A673 (cell line): Measurements from ENCODE around the gene SLIT2. TPM values are rescaled to one million over a fixed set of nuclear protein-coding genes. Genes with fewer than 3 reads are reported as not detected.

Experiments used
- Bru-seq: library from RNA; stranded (reverse); fragments of 400-500 nt; gene quantifications from one replicate; lab custom pipeline; 2021; lab: Mats Ljungman, UMichigan
- BruChase-seq, 2 experiments: library from RNA; stranded (reverse); fragments of 400-500 nt; gene quantifications; one replicate each; lab custom pipeline; 2021; lab: Mats Ljungman, UMichigan
- BruUV-seq: library from RNA; stranded (reverse); fragments of 400-500 nt; replicated peaks from 2 replicates; lab custom pipeline; 2021; lab: Mats Ljungman, UMichigan
- CTCF ChIA-PET: fragments of 300-600 bp; sonication (Branson Sonifier 250); formaldehyde crosslinking; loops from one replicate; lab custom pipeline; 2022; ENCODE audit warnings: antibody characterized with exemption; lab: Charles Lee
- POLR2A ChIA-PET: fragments of 300-600 bp; sonication (Branson Sonifier 250); formaldehyde crosslinking; loops from one replicate; lab custom pipeline; 2022; ENCODE audit warnings: antibody characterized with exemption; ENCODE audit not compliant: low non-redundant PET; lab: Charles Lee
- DNase-seq: peaks from one replicate; pipeline ENCODE4 v3.0.0-alpha.2; 2015; ENCODE audit warnings: low spot score
- H3K27ac ChIP-seq: fragments of 200-600 bp; sonication (generic); 2 replicates; pipeline ENCODE4 v1.5.1; 2016; ENCODE audit warnings: mixed run types, low read depth, mild to moderate bottlenecking, mixed read lengths, antibody characterized with exemption, low read length; ENCODE audit not compliant: poor library complexity, severe bottlenecking
- H3K27me3 ChIP-seq: fragments of 200-600 bp; sonication (generic); replicated peaks from 2 replicates; pipeline ENCODE4 v1.6.1; 2017; ENCODE audit warnings: mixed run types, low read depth, mild to moderate bottlenecking, mixed read lengths, antibody characterized with exemption, low read length; ENCODE audit not compliant: insufficient read depth, poor library complexity
- H3K36me3 ChIP-seq: fragments of 200-600 bp; sonication (generic); 2 replicates; pipeline ENCODE4 v1.6.1; 2016; ENCODE audit warnings: mixed run types, mild to moderate bottlenecking, mixed read lengths, antibody characterized with exemption, low read length; ENCODE audit not compliant: insufficient read depth, poor library complexity, severe bottlenecking
- H3K4me1 ChIP-seq: fragments of 200-600 bp; sonication (generic); 2 replicates; pipeline ENCODE4 v1.6.1; 2017; ENCODE audit warnings: mixed run types, mild to moderate bottlenecking, mixed read lengths, antibody characterized with exemption, low read length; ENCODE audit not compliant: insufficient read depth, poor library complexity, severe bottlenecking
- H3K4me3 ChIP-seq: fragments of 200-600 bp; sonication (generic); 2 replicates; pipeline ENCODE4 v1.5.1; 2016; ENCODE audit warnings: low read depth, mixed run types, mild to moderate bottlenecking, mixed read lengths, low read length; ENCODE audit not compliant: poor library complexity, severe bottlenecking
- H3K9me3 ChIP-seq: fragments of 200-600 bp; sonication (generic); 2 replicates; pipeline ENCODE4 v1.6.1; 2016; ENCODE audit warnings: mixed run types, low read depth, mild to moderate bottlenecking, mixed read lengths, antibody characterized with exemption, low read length; ENCODE audit not compliant: poor library complexity, severe bottlenecking
- CTCF ChIP-seq: fragments of 300-800, 200-600 bp; sonication (generic); conservative IDR thresholded peaks from 2 replicates; pipeline ENCODE4 v1.5.1; 2017; ENCODE audit warnings: low read depth, mild to moderate bottlenecking, antibody characterized with exemption, low read length, moderate library complexity, mixed read lengths
- EZH2 ChIP-seq: fragments of 200-600 bp; sonication (generic); IDR thresholded peaks from 2 replicates; pipeline ENCODE4 v1.6.1; 2017; ENCODE audit warnings: borderline replicate concordance, low read depth, mild to moderate bottlenecking, mixed read lengths, antibody characterized with exemption, low read length; ENCODE audit not compliant: poor library complexity, severe bottlenecking
- intact Hi-C: fragments of 100-400 bp; cut with micrococcal nuclease; formaldehyde crosslinking; loops from one replicate; pipeline ENCODE4 v1.10.0; 2022; ENCODE audit not compliant: unreplicated experiment
- long read RNA-seq: library from polyadenylated mRNA; stranded (forward); transcript quantifications from one replicate; pipeline ENCODE4 v2.0.0, GENCODE V29; 2022
- total RNA-seq: library from RNA; stranded (reverse); gene quantifications from 2 replicates; pipeline ENCODE4 v1.2.3, GENCODE V29; 2021

SLIT2 gene
- 59.7 and 70.6 TPM in 2 replicates for total RNA-seq
- percentile 94 among the genes with signal in this experiment for Bru-seq, nascent RNA
- BruChase-seq, experiment 1, labeled RNA remaining after a 2-hour chase, result percentile 87 among the genes with signal in this experiment
- BruChase-seq, experiment 2, labeled RNA remaining after a 6-hour chase, result percentile 87 among the genes with signal in this experiment
- long read RNA-seq, full-length matches to known transcripts, result 2 of 29 reads
- long read RNA-seq, partial matches to known transcripts, result 13 of 29 reads
- long read RNA-seq, other reads (novel, unspliced or antisense), result 14 of 29 reads

- Histone ChIP-seq H3K4me3 (peak within 1 kb of the TSS; percentile 80), H3K36me3 (no peaks in the 10 kb centered on the region), H3K9me3 (no peaks in the 10 kb centered on the region), H3K27ac (peak within 1 kb of the TSS; percentile 68), H3K4me1 (peaks cover 35% of the 10 kb centered on the region), H3K27me3 (no peaks in the 10 kb centered on the region)
- BruUV-seq, result TSS peak; percentile 21
- ChIA-PET POLR2A (interaction anchor here (0.6 kb wide), 2 partner anchors 15 to 73 kb away, joined by 3 read pairs; no protein-coding TSS in a partner anchor), CTCF (interaction anchor here (0.6 kb wide), 1 partner anchor 49 kb away, joined by 3 read pairs; no protein-coding TSS in a partner anchor)
- intact Hi-C loops, result loop anchor here (5.0 kb wide), 6 partner anchors 175 to 1565 kb away; no protein-coding TSS in a partner anchor
- TF ChIP-seq EZH2, result no peak
- TF ChIP-seq CTCF, result no peak
- peak; percentile 92 for DNase-seq
Observed at GRCh38 chr4:20251796-20252655, at the start of gene SLIT2. TSS of gene SLIT2 (plus strand) at chr4:20251905. CDS start at chr4:20253816, 1,911 bp downstream.

GRCh38 chr4:20203508-20203907, 48.2 kb upstream of the SLIT2 start:
- no TSS peak for BruUV-seq
- TF ChIP-seq EZH2, result no peak
- TF ChIP-seq CTCF, result no peak
- H3K4me3 ChIP-seq, result no peak overlapping the region
- no peaks in the 10 kb centered on the region for H3K36me3 ChIP-seq
- H3K27ac ChIP-seq, result no peak overlapping the region
- POLR2A ChIA-PET, result no interaction called here
- H3K9me3 ChIP-seq, result no peaks in the 10 kb centered on the region
- H3K4me1 ChIP-seq, result peaks cover 13% of the 10 kb centered on the region
- CTCF ChIA-PET, result no interaction called here
- intact Hi-C loops, result no loop called here
- DNase-seq, result peak; percentile 77
- no peaks in the 10 kb centered on the region for H3K27me3 ChIP-seq

DNA sequence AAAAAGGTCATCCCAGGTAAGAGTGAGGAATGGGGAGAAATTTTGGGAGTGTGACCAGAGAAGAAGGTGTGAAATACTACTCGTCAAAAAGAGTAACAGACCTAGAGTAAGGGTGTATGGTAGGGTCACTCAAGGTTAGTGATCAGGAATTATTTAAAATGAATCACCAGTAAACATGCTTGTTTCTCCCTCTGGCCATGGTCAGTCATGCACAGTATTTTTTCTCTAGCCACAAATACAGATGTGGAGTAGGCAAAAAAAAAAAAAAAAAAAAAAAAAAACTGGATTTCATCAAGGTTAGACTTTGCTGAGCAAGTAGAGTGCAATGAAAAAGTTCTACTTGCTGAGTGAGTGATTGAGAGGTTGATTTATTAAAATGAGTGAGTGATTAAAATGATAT, 34.2 kb upstream of the SLIT2 start:
- no peak overlapping the region for H3K27ac ChIP-seq
- H3K36me3 ChIP-seq, result no peaks in the 10 kb centered on the region
- intact Hi-C loops, result no loop called here
- ChIA-PET CTCF (no interaction called here), POLR2A (no interaction called here)
- no peak for TF ChIP-seq CTCF
- no peak for TF ChIP-seq EZH2
- no peak overlapping the region for H3K4me3 ChIP-seq
- no peaks in the 10 kb centered on the region for H3K9me3 ChIP-seq
- BruUV-seq, result no TSS peak
- no peak for DNase-seq
- no peaks in the 10 kb centered on the region for H3K27me3 ChIP-seq
- no peaks in the 10 kb centered on the region for H3K4me1 ChIP-seq
